A673 (cell line): ENCODE results near the gene PNPLA3. TPM values are rescaled to one million over a fixed set of nuclear protein-coding genes. Genes with fewer than 3 reads are reported as not detected.

Experiments used
- BruUV-seq: library from RNA; stranded (reverse); fragments of 400-500 nt; replicated peaks from 2 replicates; lab custom pipeline; 2021; lab: Mats Ljungman, UMichigan
- CTCF ChIA-PET: fragments of 300-600 bp; sonication (Branson Sonifier 250); formaldehyde crosslinking; loops from one replicate; lab custom pipeline; 2022; ENCODE audit warnings: antibody characterized with exemption; lab: Charles Lee
- POLR2A ChIA-PET: fragments of 300-600 bp; sonication (Branson Sonifier 250); formaldehyde crosslinking; loops from one replicate; lab custom pipeline; 2022; ENCODE audit warnings: antibody characterized with exemption; ENCODE audit not compliant: low non-redundant PET; lab: Charles Lee
- DNase-seq: peaks from one replicate; pipeline ENCODE4 v3.0.0-alpha.2; 2015; ENCODE audit warnings: low spot score
- H3K27ac ChIP-seq: fragments of 200-600 bp; sonication (generic); 2 replicates; pipeline ENCODE4 v1.5.1; 2016; ENCODE audit warnings: mixed run types, low read depth, mild to moderate bottlenecking, mixed read lengths, antibody characterized with exemption, low read length; ENCODE audit not compliant: poor library complexity, severe bottlenecking
- H3K27me3 ChIP-seq: fragments of 200-600 bp; sonication (generic); replicated peaks from 2 replicates; pipeline ENCODE4 v1.6.1; 2017; ENCODE audit warnings: mixed run types, low read depth, mild to moderate bottlenecking, mixed read lengths, antibody characterized with exemption, low read length; ENCODE audit not compliant: insufficient read depth, poor library complexity
- H3K36me3 ChIP-seq: fragments of 200-600 bp; sonication (generic); 2 replicates; pipeline ENCODE4 v1.6.1; 2016; ENCODE audit warnings: mixed run types, mild to moderate bottlenecking, mixed read lengths, antibody characterized with exemption, low read length; ENCODE audit not compliant: insufficient read depth, poor library complexity, severe bottlenecking
- H3K4me1 ChIP-seq: fragments of 200-600 bp; sonication (generic); 2 replicates; pipeline ENCODE4 v1.6.1; 2017; ENCODE audit warnings: mixed run types, mild to moderate bottlenecking, mixed read lengths, antibody characterized with exemption, low read length; ENCODE audit not compliant: insufficient read depth, poor library complexity, severe bottlenecking
- H3K4me3 ChIP-seq: fragments of 200-600 bp; sonication (generic); 2 replicates; pipeline ENCODE4 v1.5.1; 2016; ENCODE audit warnings: low read depth, mixed run types, mild to moderate bottlenecking, mixed read lengths, low read length; ENCODE audit not compliant: poor library complexity, severe bottlenecking
- H3K9me3 ChIP-seq: fragments of 200-600 bp; sonication (generic); 2 replicates; pipeline ENCODE4 v1.6.1; 2016; ENCODE audit warnings: mixed run types, low read depth, mild to moderate bottlenecking, mixed read lengths, antibody characterized with exemption, low read length; ENCODE audit not compliant: poor library complexity, severe bottlenecking
- CTCF ChIP-seq: fragments of 300-800, 200-600 bp; sonication (generic); conservative IDR thresholded peaks from 2 replicates; pipeline ENCODE4 v1.5.1; 2017; ENCODE audit warnings: low read depth, mild to moderate bottlenecking, antibody characterized with exemption, low read length, moderate library complexity, mixed read lengths
- EZH2 ChIP-seq: fragments of 200-600 bp; sonication (generic); IDR thresholded peaks from 2 replicates; pipeline ENCODE4 v1.6.1; 2017; ENCODE audit warnings: borderline replicate concordance, low read depth, mild to moderate bottlenecking, mixed read lengths, antibody characterized with exemption, low read length; ENCODE audit not compliant: poor library complexity, severe bottlenecking
- intact Hi-C: fragments of 100-400 bp; cut with micrococcal nuclease; formaldehyde crosslinking; loops from one replicate; pipeline ENCODE4 v1.10.0; 2022; ENCODE audit not compliant: unreplicated experiment
- total RNA-seq: library from RNA; stranded (reverse); gene quantifications from 2 replicates; pipeline ENCODE4 v1.2.3, GENCODE V29; 2021

Gene PNPLA3
- total RNA-seq, 1 experiment from 2014 or later: 11.8 TPM

- Histone ChIP-seq H3K27me3 (no peaks in the 10 kb centered on the region), H3K4me3 (no peak overlapping the region), H3K9me3 (no peaks in the 10 kb centered on the region), H3K36me3 (peaks cover 30% of the 10 kb centered on the region), H3K4me1 (peaks cover 15% of the 10 kb centered on the region), H3K27ac (no peak overlapping the region)
- DNase-seq: no peak
- ChIA-PET POLR2A (no interaction called here), CTCF (no interaction called here)
- TF ChIP-seq CTCF: no peak
- no TSS peak for BruUV-seq
- intact Hi-C loops: no loop called here
These were observed 5.3 kb downstream of the PNPLA3 start for GRCh38 chr22:43928908-43929307.

DNA sequence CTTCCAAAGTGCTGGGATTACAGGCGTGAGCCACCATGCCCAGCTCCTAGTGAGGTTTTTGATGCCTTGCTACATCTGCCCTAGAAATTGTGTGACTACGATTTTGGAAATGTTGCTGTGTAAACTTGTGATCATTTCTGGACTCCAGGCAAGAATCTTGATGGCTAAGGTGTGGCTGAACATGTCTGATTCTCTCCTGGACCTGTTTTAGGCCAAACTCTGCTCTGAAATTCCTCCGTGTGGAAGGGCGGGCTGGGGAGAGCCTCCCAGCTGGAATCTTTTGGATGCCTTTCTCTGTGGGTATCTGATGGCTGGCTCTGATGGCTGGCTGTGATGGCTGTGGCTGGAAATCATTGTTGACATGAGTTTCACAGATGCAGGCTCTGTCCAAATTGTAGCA is 8.2 kb downstream of the PNPLA3 start:
- no peak for DNase-seq
- Histone ChIP-seq H3K27me3 (no peaks in the 10 kb centered on the region), H3K9me3 (no peaks in the 10 kb centered on the region), H3K4me3 (no peak overlapping the region), H3K27ac (no peak overlapping the region), H3K36me3 (peaks cover 38% of the 10 kb centered on the region), H3K4me1 (no peaks in the 10 kb centered on the region)
- TF ChIP-seq CTCF: no peak
- TF ChIP-seq EZH2: no peak
- ChIA-PET POLR2A (no interaction called here), CTCF (no interaction called here)
- intact Hi-C loops: no loop called here
- BruUV-seq: no TSS peak

- Histone ChIP-seq H3K36me3 (peaks cover 47% of the 10 kb centered on the region), H3K27ac (no peak overlapping the region), H3K9me3 (no peaks in the 10 kb centered on the region), H3K27me3 (no peaks in the 10 kb centered on the region), H3K4me3 (no peak overlapping the region), H3K4me1 (peaks cover 8% of the 10 kb centered on the region)
- POLR2A ChIA-PET: no interaction called here
- no TSS peak for BruUV-seq
- DNase-seq: no peak
- TF ChIP-seq CTCF (no peak), EZH2 (no peak)
- CTCF ChIA-PET: no interaction called here
- intact Hi-C loops: no loop called here
These were observed 17.8 kb downstream of the PNPLA3 start for GRCh38 chr22:43941449-43941848.
